AG08395 (cell line): ENCODE measurements around the gene GLT8D2.
A peak's percentile ranks its signal among the peaks of the same experiment; 100 is the strongest.

ENCODE experiments used
- DNase-seq: peaks from one replicate; pipeline ENCODE4 v3.0.0; 2012; ENCODE audit warnings: mixed read lengths, low spot score

The GLT8D2 gene

DNA sequence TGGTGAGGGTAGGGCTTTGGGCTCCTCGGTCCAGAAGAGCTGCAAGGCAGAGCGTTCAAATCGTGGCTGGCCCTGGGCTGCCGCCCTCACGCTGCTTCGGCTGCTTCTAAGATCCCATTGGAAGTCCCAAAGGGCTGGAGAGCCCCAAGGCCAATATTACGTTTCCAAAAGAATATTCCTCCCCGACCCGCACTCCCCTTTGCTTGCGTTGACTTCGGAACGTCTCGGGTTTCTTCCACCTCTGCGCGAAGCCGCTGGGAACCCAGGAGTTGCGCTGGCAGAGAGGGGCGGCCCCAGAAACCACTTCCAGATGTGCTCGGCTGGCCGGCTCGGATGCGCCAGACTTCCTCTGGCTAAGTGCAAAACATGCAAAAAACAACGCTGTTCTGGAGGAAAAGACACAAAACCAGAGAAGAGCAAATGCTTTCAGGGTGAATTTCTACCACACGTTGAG lies at the start of gene GLT8D2:
GLT8D2 (minus strand) TSS at position 285 of the 454 bp plus-strand sequence. CDS start 30,539 bp downstream, outside the sequence.
- peak; percentile 82 for DNase-seq

DNA sequence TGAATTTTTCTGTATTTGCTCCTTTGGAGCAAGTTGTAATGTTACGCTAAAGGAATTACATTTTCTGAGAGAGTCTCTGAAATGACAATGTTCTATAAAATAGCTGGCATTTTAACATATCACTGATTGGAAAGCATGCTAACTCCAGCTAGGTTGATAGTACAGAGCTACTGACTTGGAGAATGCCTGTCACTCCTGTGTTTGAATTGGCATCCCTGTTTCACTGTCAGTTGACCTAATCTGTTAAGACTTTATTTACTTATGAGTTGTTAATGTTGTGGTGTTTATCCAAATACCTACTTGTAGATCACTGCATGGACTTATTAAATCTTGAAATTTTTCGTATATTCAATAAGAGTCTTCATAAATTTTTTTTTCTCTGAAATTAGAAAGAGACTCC lies 48.0 kb upstream of the GLT8D2 start:
- no peak for DNase-seq

GRCh38 chr12:104095289-104095688 lies 45.3 kb upstream of the GLT8D2 start:
- DNase-seq, result no peak

- DNase-seq, result no peak
Observed at GRCh38 chr12:104094284-104094683, 44.3 kb upstream of the GLT8D2 start.

DNA sequence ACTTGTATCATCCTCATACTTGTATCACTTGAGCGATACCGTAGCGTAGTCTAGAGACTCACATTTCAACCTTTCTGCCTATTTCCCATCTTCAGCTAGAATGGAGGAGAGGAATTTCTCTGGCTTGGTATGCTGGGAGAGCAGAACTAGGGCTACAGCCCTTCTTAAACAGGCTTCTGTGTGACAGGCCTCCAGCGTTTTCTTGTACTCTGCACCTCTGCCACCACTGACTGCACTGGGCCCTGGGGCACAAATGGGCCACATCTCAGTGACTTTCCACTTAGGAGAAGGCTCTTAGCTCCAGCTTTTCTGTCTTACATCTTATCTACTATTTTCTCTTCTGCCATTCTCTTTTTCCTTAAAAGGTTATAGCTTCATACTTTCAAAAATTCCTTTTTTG lies 41.1 kb upstream of the GLT8D2 start:
- no peak for DNase-seq

GRCh38 chr12:104090685-104091084 lies 40.7 kb upstream of the GLT8D2 start:
- DNase-seq, result no peak

GRCh38 chr12:104083769-104084475 lies 33.9 kb upstream of the GLT8D2 start:
- no peak for DNase-seq

DNA sequence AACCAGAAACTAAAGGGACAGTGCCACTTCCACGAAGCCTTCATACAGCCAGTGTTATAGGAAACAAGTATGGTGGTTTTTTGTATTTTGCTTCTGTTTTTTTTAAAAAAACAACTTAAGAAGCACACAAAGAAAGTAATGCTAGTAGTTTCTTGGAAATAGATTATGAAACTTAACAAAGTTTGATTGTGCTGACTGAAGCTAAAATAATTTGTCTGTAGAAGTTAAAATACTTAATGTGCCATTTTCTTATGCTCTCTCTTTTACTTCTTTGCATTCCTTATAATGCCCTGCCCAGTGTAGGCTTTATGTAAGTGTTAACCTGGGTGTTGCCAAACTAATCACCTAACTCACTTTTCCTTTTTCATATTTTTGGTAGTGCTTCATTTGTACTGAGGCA lies 30.8 kb upstream of the GLT8D2 start:
- no peak for DNase-seq

GRCh38 chr12:104079024-104079423 lies 29.0 kb upstream of the GLT8D2 start:
- DNase-seq, result no peak

DNA sequence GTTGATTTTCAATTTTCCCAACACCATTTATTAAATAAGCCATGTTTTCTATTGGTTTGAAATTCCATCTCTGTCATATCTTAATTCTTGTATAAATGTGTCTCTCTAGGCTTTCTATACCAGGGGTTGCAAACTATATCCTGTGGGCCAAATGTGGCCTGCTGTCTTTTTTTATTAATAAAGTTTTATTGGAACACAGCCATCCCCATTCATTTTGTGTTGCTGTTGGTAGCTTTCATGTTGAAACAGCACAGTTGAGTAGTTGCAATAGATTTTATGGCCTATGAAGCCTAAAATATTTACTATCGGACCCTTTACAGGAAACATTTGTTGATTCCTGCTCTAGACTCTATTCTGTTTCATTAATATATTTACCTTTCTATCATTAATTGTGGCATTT lies 23.7 kb upstream of the GLT8D2 start:
- DNase-seq, result no peak

- no peak for DNase-seq
Observed at GRCh38 chr12:104072099-104072498, 22.1 kb upstream of the GLT8D2 start.

- DNase-seq, result peak; percentile 10
Observed at GRCh38 chr12:104064842-104065427, 14.9 kb upstream of the GLT8D2 start.

- DNase-seq, result peak; percentile 98
Observed at GRCh38 chr12:104064031-104064841, 14.2 kb upstream of the GLT8D2 start, which contains the start of gene HCFC2. TSS of gene HCFC2 (plus strand) at chr12:104064531. CDS start at chr12:104064561, 30 bp downstream.

DNA sequence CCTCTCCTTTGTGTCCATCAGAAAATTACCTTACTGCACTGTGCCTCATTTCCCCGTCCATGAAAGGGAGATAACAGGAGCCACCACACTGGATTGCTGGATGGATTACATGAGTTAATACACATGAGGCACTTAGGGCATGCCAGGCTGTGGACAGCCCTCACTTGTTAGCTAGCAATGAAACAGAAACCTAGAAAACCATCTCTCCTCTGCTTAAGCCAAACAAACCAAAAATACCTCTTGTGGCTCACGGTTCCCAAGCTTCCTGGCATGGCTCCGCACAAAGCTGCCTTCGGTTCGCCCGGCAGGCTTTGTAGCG lies 13.7 kb upstream of the GLT8D2 start:
- no peak for DNase-seq

GRCh38 chr12:104060791-104061190 lies 10.8 kb upstream of the GLT8D2 start:
- DNase-seq, result no peak

DNA sequence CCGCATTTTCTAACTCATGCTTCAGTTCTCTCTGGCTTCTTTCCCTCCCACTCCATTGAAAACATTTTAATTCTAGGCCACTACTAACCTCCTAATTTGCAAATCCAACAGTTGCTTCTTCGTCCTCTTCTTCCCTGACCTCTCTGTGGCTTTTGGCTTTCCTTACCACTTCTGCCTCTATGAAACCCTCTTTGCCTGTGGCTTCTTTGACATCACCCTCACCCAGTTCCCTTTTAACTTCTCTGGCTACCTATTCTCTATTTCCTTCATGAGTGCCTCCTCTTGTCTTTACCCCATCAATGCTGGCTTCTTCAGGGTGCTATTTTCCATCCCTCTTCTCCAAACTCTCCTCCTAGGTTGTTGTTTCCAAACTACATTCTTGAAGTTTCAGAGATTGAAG lies 10.0 kb upstream of the GLT8D2 start:
- no peak for DNase-seq

DNA sequence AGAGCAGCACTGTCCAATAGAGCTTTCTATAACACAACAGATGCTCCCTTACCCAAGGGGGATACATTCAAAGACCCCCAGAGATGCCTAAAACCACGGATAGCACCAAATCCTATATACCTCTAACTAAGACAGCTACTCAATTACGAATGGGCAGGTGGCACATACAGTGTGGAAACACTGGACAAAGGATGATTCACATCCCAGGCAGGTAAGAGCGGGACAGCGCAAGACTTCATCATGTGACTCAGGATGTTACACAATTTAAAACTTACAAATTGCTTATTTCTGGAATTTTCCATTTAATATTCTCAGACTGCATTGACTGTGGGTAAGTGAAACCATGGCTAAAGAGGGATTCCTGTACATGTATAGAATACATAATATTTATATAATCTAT lies 8.8 kb upstream of the GLT8D2 start:
- DNase-seq, result no peak

DNA sequence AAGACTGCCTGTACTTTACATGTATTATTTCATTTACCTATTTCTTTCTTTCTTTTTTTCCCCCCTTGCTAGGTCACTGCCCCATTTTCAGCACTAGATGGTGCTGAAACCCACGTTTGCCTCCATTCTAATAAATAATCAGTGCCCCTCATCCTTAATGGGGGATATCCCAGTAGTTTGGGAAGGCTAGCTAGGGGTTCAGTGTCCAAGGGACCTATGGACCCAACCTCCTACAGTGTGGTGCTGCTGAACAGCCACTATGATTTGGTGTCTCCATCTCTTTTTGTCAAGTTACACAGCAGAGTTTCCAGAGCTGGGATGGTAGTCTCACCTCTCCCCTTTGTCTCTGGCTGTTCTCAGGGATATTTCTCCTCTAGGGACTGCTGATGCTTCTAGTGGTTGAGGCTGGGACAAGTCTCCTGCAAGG lies 7.8 kb upstream of the GLT8D2 start:
- peak; percentile 44 for DNase-seq

GRCh38 chr12:104056419-104056972 lies 6.5 kb upstream of the GLT8D2 start:
- DNase-seq, result no peak

GRCh38 chr12:104055686-104056388 lies 5.8 kb upstream of the GLT8D2 start:
- DNase-seq, result peak; percentile 25

- DNase-seq, result no peak
Observed at GRCh38 chr12:104054681-104055346, 4.8 kb upstream of the GLT8D2 start.
